ENCODE measurements around the gene GPRC5C. TPM values are rescaled to one million over a fixed set of nuclear protein-coding genes. Genes with fewer than 3 reads are reported as not detected.

Gene GPRC5C
- total RNA-seq, 3 donors from 2014 or later = 24.3 to 69.2 (median 40.3) TPM

GRCh38 chr17:74430706-74431567 lies 951 bp upstream of the GPRC5C start:
- intact Hi-C loops (cut with DNase I; ENCODE audit: low total_unique reads) = loop anchor here (1.0 kb wide), 1 partner anchor 13 kb away; no protein-coding TSS in a partner anchor
- Histone ChIP-seq H3K4me3 (peak overlapping the region; percentile 50 to 83 (median 80)), H3K4me1 (peaks cover 0 to 17% of the 10 kb centered on the region in 2 donors), H3K27ac (peak overlapping the region; percentile 98), H3K36me3 (no peaks in the 10 kb centered on the region), H3K27me3 (no peaks in the 10 kb centered on the region), H3K9me3 (no peaks in the 10 kb centered on the region)
- DNase-seq (ENCODE audit: low spot score in 2 of 2) = peak; percentile 70 to 83
- peak in 2 of 3 donors; percentile 21 to 73 for TF ChIP-seq POLR2AphosphoS5 (IDR thresholded peaks at IDR 0.05)
- no peak for TF ChIP-seq POLR2A (IDR thresholded peaks at IDR 0.05)
- TF ChIP-seq CTCF (IDR thresholded peaks at IDR 0.05) = no peak

GRCh38 chr17:74432424-74432690 lies 469 bp downstream of the GPRC5C start:
- intact Hi-C loops (cut with DNase I; ENCODE audit: low total_unique reads) = no loop called here

DNA sequence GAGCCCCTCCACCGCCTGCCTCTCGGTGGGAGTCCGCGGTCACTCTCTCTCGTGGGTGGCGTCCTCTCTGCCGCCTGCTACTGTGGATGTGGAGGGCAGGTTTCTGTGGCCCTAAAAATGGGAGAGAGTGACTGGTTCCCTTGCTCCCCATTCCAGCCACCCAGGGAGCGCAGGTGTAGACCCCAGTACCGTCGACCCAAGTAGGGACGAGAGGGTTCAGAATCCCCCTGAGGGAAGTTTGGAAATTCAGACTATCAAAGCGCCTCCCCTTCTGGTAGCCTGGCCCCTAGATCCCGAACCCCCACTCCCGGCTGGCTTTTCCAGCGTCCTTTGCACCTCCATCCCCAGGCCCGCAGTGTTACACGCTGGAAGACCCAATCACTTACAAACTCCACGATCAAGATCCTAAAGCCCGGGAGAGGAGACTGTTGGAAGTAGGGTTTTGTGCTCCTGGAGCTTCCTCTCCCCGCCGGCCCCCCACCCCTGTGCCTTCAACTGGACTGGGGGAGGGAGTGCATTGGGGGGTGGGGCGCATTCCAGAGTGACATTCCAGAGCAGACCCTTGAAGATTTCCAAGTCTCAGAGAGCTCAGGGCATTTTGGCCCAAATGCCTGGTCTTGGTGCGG lies 991 bp downstream of the GPRC5C start:
- Histone ChIP-seq H3K36me3 (no peaks in the 10 kb centered on the region), H3K27ac (peak overlapping the region; percentile 98), H3K4me1 (peaks cover 0 to 9% of the 10 kb centered on the region in 2 donors), H3K9me3 (no peaks in the 10 kb centered on the region), H3K27me3 (no peaks in the 10 kb centered on the region), H3K4me3 (peak overlapping the region; percentile 50 to 83 (median 80))
- no peak for DNase-seq (ENCODE audit: low spot score in 2 of 2)
- TF ChIP-seq POLR2A (IDR thresholded peaks at IDR 0.05) = no peak
- no peak for TF ChIP-seq POLR2AphosphoS5 (IDR thresholded peaks at IDR 0.05)
- no peak for TF ChIP-seq CTCF (IDR thresholded peaks at IDR 0.05)
- intact Hi-C loops (cut with DNase I; ENCODE audit: low total_unique reads) = no loop called here

More at GRCh38 chr17:74432424-74432690, 469 bp downstream of the GPRC5C start:
- no peaks in the 10 kb centered on the region for H3K9me3 ChIP-seq
- no peaks in the 10 kb centered on the region for H3K36me3 ChIP-seq
- H3K27ac ChIP-seq = peak overlapping the region; percentile 98
- peak overlapping the region; percentile 50 to 83 (median 80) for H3K4me3 ChIP-seq
- no peaks in the 10 kb centered on the region for H3K27me3 ChIP-seq
- no peak for DNase-seq (ENCODE audit: low spot score in 2 of 2)
- no peak for TF ChIP-seq CTCF (IDR thresholded peaks at IDR 0.05)
- no peak for TF ChIP-seq POLR2A (IDR thresholded peaks at IDR 0.05)
- no peak for TF ChIP-seq POLR2AphosphoS5 (IDR thresholded peaks at IDR 0.05)
- peaks cover 0 to 13% of the 10 kb centered on the region in 2 donors for H3K4me1 ChIP-seq

GRCh38 chr17:74433421-74434121 lies 1.7 kb downstream of the GPRC5C start:
- no peaks in the 10 kb centered on the region for H3K9me3 ChIP-seq
- no peak for DNase-seq (ENCODE audit: low spot score in 2 of 2)
- peak overlapping the region; percentile 50 to 83 (median 80) for H3K4me3 ChIP-seq
- peaks cover 0 to 3% of the 10 kb centered on the region in 2 donors for H3K4me1 ChIP-seq
- no peaks in the 10 kb centered on the region for H3K36me3 ChIP-seq
- intact Hi-C loops (cut with DNase I; ENCODE audit: low total_unique reads) = no loop called here
- no peaks in the 10 kb centered on the region for H3K27me3 ChIP-seq
- H3K27ac ChIP-seq = peak overlapping the region; percentile 66 to 98
- no peak for TF ChIP-seq POLR2A (IDR thresholded peaks at IDR 0.05)
- TF ChIP-seq CTCF (IDR thresholded peaks at IDR 0.05) = no peak
- TF ChIP-seq POLR2AphosphoS5 (IDR thresholded peaks at IDR 0.05) = no peak
